ENCODE measurements around the gene RPP25L.
A peak's percentile ranks its signal among the peaks of the same experiment; 100 is the strongest.

RPP25L gene, protein sequence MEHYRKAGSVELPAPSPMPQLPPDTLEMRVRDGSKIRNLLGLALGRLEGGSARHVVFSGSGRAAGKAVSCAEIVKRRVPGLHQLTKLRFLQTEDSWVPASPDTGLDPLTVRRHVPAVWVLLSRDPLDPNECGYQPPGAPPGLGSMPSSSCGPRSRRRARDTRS

DNA sequence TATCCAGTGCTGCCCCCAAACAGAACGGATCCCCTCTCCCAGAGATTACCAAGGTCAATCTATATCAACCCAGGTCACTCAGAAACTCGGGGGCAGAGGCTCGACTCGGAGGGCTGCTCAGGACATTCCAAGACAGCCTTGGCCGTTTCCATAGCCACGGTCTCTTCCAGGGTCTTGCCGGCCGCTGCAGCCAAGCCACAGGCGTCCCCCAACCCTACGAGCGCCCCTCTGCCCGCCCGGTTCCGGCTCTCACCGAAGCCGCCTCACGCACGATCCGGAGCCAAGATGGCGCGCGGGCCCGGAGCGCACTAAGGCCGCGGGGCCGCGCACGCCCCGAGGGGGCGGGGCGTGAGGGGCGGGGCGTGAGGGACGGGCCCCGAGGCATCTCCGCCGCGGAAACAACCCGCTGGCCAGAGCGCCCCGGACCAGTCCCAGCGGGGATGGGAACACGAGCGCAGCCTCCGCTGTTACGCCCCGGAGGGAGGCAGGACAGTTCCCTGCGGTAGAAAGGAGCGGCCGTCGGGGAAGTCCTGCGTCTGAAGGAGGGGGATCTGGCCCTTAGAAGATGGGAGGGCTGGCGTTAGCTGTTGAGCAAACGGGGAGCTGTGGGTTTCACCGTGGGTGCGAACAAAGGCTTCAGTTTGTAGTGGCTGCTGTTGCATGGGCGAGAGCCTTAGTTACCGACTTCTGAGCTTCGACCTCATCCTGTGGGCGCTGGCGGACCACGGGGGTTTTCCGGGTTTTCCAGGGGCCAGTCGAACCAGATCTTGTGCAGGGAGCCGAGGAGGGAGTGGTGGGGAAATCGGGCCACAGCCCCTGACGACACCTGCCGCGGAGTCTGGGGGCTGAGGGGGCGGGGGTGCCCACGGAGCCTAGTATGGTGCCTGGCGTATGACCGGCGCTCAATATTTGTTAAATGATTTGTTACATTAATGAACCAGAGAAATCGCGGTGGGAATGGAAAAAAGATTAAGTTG lies at the start of gene RPP25L:
TSS of gene RPP25L (minus strand) at position 287 of the 977 bp plus-strand sequence. CDS start 801 bp downstream, outside the sequence.
- H3K4me3 Mint-ChIP-seq, result peak within 1 kb of the TSS; percentile 91
- no peaks in the 10 kb centered on the region for H3K27me3 Mint-ChIP-seq
- H3K4me1 Mint-ChIP-seq (ENCODE audit: low read depth), result peaks cover 29% of the 10 kb centered on the region
- peak within 1 kb of the TSS; percentile 90 for H3K27ac Mint-ChIP-seq
- peaks cover 17% of the 10 kb centered on the region for H3K36me3 Mint-ChIP-seq (ENCODE audit: low read depth)
- no peaks in the 10 kb centered on the region for H3K9me3 Mint-ChIP-seq

DNA sequence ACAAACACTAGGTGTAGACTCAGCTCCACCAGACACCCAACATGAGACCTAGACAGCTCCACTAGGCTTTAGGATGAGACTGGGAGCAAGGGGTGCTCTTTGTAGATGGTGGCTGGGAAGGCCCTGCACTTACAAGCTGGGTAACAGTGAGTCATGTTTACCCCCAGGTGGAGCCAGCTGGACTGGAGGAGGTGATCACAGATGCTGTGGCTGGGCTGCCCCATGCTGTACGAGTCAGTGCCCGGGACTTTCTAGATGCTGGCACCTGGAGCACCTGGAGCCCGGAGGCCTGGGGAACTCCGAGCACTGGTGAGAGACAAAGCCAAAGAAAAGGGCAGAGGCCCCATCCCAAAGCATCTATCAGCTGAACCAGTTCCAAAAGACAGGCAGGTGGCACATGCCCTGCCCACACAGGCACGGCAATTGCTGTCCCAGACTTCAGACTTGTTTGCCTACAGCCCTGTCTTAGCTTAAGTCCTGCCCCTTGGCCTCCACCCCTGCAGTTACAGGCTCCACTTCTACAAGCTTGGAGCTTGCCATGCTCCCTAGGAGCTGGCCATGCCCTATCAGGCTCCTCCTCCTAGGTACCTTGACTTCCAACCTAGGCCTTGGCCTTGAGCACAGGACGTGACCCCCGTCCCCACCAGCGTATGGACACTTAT lies 47.8 kb upstream of the RPP25L start:
- peaks cover 23% of the 10 kb centered on the region for H3K4me1 Mint-ChIP-seq (ENCODE audit: low read depth)
- H3K27me3 Mint-ChIP-seq, result no peaks in the 10 kb centered on the region
- no peak overlapping the region for H3K27ac Mint-ChIP-seq
- H3K36me3 Mint-ChIP-seq (ENCODE audit: low read depth), result no peaks in the 10 kb centered on the region
- H3K4me3 Mint-ChIP-seq, result no peak overlapping the region
- H3K9me3 Mint-ChIP-seq, result no peaks in the 10 kb centered on the region

DNA sequence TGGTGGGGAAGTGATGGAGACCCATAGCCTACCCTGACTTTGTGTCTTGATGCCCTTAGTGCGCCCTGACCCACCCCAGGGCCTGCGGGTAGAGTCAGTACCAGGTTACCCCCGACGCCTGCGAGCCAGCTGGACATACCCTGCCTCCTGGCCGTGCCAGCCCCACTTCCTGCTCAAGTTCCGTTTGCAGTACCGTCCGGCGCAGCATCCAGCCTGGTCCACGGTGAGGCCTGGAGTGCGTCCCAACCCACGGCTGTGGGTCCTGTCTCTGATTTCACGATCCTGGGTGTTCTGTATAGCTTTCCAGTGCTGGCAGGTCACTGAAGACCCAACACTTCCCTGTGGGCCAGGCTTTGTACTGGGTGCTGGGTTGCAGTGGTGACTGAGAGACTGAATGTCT lies 46.6 kb upstream of the RPP25L start:
- Mint-ChIP-seq H3K27me3 (no peaks in the 10 kb centered on the region), H3K4me3 (no peak overlapping the region), H3K36me3 (ENCODE audit: low read depth) (no peaks in the 10 kb centered on the region), H3K4me1 (ENCODE audit: low read depth) (peaks cover 10% of the 10 kb centered on the region), H3K9me3 (no peaks in the 10 kb centered on the region), H3K27ac (no peak overlapping the region)

DNA sequence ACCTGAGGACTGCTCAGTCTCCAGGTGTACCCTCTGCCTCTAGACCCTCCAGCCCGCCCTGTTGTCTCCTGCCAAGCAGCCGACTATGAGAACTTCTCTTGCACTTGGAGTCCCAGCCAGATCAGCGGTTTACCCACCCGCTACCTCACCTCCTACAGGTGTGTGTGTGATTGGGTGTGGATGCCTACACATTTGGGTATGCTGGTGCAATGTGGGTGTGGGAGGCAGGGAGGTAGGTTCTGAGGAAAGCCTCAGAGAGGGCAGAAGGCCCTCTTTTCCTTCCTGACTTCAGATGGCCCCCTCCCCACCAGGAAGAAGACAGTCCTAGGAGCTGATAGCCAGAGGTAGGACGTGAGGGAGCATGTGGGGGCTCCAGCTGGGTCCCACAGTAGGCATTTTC lies 45.1 kb upstream of the RPP25L start:
- Mint-ChIP-seq H3K9me3 (no peaks in the 10 kb centered on the region), H3K27ac (no peak overlapping the region), H3K36me3 (ENCODE audit: low read depth) (no peaks in the 10 kb centered on the region), H3K4me3 (no peak overlapping the region), H3K27me3 (no peaks in the 10 kb centered on the region), H3K4me1 (ENCODE audit: low read depth) (peaks cover 14% of the 10 kb centered on the region)

DNA sequence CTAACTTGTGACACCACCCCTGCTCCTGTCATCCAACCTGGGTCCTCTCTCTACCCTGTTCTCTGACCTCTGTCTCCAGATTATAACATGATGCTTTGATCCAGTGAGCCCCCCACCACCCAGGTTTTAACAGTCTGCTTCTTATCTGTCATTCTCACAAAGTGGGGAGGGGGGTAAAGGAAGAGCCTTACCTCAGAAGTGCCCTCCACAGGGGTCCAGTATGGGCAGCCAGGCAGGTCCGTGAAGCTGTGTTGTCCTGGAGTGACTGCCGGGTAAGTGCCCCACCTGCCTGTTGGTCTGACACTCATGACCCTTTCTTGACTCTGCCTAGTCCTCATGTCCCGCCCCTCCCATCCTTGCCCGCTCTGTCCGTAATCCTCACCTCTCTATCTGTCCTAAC lies 43.5 kb upstream of the RPP25L start:
- Mint-ChIP-seq H3K36me3 (ENCODE audit: low read depth) (no peaks in the 10 kb centered on the region), H3K27ac (no peak overlapping the region), H3K9me3 (no peaks in the 10 kb centered on the region), H3K4me1 (ENCODE audit: low read depth) (peaks cover 14% of the 10 kb centered on the region), H3K4me3 (no peak overlapping the region), H3K27me3 (no peaks in the 10 kb centered on the region)

DNA sequence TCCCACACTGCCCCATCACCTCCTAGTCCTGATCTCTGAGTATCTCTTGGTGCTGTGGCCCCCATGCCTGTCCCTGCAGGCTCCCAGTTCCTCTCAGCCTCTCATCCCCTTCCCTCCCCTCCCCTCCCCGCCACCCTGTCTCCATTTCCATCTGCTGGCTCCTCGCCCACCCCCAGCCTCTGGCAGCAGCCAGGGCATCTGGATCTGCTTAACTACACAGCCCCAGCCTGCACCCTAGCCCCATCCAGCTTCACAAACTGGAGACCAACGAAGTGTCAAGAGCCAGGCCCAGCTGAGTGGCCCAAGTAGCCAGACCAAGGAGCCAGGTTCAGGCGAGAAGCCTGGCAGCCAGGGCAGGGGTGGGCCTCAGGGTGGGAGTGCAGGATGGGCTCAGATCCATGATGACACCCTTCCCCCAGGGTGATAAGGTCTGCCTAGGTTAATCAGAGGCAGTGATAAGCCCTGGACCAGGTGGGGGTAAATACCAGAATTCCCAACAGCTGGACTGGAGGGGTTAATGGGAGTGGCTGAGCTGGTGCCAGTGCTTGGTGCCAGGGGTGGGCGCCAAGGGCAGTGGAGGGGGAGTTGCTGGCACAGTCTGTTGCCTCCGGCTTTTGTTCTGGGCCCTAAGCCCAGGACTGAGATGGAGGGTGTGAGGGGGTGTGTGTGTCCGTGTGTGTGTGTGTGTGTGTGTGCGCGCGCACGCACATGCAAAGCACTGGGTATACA lies 42.6 kb upstream of the RPP25L start:
- Mint-ChIP-seq H3K4me1 (ENCODE audit: low read depth) (peaks cover 14% of the 10 kb centered on the region), H3K27ac (no peak overlapping the region), H3K36me3 (ENCODE audit: low read depth) (peaks cover 4% of the 10 kb centered on the region), H3K9me3 (no peaks in the 10 kb centered on the region), H3K27me3 (no peaks in the 10 kb centered on the region), H3K4me3 (no peak overlapping the region)

DNA sequence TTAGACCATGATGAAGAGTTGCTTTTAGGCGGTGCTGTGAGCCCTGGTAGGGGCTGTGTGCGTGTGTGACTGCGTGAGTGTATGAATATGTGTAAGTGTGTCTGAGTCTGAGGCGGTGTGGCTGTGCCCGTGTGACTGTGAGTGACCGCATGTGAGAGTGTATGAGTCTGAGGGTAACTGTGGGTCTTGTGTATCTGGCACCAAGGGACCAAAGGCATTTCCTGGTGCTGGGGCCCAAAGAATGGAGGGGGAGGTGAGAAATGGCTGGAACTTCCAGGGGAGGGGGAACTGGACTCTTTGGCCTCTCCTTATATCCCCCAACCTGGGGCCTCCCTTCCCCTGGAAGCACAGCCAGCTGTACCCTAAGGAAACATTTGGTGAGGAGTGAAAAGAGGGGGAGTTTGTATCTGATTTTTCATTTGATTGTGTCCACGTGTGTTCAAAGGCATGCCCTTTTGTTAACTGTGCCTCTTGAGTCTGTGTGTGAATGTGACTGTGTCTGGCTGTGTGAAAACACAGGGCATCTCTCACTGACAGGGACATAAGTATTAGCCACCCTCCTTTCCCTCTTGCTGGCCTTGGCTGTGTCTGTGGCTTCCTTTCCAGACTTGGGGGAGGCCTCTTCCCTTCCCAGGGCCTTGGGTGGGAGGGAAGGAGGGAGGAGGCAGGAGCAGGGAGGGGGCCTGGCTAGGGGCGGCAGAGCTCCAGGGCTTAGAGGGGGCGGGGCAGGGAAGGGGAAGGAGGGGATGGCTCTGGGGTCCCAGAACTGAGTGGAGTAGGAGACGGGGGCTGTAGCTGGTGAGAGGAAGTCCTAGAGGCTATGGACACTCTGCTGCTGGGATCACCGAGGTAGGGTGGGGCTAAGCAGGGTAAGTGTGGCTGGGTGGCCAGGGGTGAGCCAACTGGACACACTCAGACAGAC lies 41.5 kb upstream of the RPP25L start:
- Mint-ChIP-seq H3K36me3 (ENCODE audit: low read depth) (peaks cover 14% of the 10 kb centered on the region), H3K27ac (peak overlapping the region; percentile 69), H3K27me3 (no peaks in the 10 kb centered on the region), H3K9me3 (no peaks in the 10 kb centered on the region), H3K4me1 (ENCODE audit: low read depth) (peaks cover 18% of the 10 kb centered on the region), H3K4me3 (no peak overlapping the region)

DNA sequence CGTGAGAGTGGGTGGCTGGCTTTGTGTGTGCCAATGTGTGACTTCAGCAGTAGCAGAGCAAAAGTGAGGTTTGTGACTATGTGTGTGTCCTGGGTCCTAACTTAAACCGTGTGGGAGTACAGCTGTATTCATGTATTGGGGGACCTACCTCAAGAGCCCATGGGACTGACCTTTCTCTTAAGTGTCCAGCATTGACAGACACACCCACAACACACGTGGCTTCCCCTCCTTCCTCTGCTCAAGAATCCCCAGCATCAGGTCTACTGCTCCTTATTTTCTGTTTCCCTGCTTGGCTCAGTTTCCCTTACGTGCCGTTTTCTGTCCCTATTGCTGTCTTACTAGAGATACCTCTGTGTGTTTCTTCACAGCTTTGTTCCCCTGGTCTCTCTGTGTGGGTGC lies 40.7 kb upstream of the RPP25L start:
- Mint-ChIP-seq H3K4me3 (peak overlapping the region; percentile 15), H3K9me3 (no peaks in the 10 kb centered on the region), H3K36me3 (ENCODE audit: low read depth) (peaks cover 17% of the 10 kb centered on the region), H3K4me1 (ENCODE audit: low read depth) (peaks cover 26% of the 10 kb centered on the region), H3K27ac (peak overlapping the region; percentile 69), H3K27me3 (no peaks in the 10 kb centered on the region)

DNA sequence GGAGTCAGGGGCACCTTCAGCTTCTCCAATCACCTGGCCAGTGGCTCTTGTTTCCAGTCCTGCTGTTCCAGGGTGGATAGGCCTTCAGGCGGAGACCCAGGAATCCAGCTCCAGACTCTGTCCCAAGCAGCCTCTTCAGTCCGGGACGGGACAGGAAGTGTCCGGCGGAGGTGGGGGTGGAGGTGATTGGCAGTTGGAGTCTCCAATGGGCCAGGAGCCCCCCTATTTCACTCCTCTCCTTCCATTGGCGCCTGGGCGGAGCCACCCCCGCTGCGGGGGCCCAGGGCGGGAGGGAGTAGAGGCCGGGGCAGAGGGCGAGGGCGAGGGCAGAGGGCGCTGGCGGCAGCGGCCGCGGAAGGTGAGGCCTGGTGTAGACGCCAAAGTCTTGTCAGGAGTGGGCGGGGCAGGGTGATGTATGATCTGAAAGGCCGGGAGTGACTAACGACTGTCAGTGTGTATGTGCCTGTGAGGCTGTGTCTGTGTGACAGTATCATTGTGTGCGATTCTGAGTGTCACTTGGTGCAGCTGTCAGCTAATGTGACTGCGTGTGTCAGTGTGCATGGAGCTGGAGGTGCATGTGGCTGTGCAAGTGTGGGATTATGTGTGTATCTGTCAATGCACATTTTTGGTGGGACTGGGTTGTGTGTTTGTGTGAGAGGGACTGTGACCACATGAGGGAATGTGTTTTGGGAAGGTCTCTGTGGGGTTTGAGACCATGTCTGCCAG lies 40.1 kb upstream of the RPP25L start, which contains the start of gene IL11RA:
TSS of gene IL11RA (plus strand) at position 310 of the 726 bp plus-strand sequence. CDS start 3,033 bp downstream, outside the sequence.
- Mint-ChIP-seq H3K27ac (peak within 1 kb of the TSS; percentile 69), H3K4me3 (peak within 1 kb of the TSS; percentile 15), H3K9me3 (no peaks in the 10 kb centered on the region), H3K27me3 (no peaks in the 10 kb centered on the region), H3K36me3 (ENCODE audit: low read depth) (peaks cover 17% of the 10 kb centered on the region), H3K4me1 (ENCODE audit: low read depth) (peaks cover 32% of the 10 kb centered on the region)

DNA sequence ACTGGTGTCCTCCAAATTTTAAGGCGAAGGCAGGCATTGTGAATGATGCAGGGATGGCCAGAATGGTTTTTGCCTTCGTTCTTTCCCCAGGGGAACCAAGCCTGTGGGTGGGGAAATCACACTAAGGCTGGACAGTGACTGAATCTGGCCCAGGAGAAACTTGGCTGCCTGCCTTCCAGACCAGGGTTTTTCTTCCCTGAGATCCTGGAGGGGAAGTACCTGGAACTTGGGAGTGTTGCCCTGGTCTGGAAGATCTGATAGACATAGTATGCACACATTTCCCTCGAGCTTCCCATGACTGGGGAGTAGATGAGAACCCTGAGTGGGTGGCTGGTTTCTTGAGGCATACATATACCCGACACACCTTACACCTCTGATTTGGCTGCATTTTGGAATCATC lies 39.4 kb upstream of the RPP25L start:
- Mint-ChIP-seq H3K9me3 (no peaks in the 10 kb centered on the region), H3K4me3 (no peak overlapping the region), H3K27me3 (no peaks in the 10 kb centered on the region), H3K4me1 (ENCODE audit: low read depth) (peaks cover 34% of the 10 kb centered on the region), H3K36me3 (ENCODE audit: low read depth) (peaks cover 17% of the 10 kb centered on the region), H3K27ac (no peak overlapping the region)

DNA sequence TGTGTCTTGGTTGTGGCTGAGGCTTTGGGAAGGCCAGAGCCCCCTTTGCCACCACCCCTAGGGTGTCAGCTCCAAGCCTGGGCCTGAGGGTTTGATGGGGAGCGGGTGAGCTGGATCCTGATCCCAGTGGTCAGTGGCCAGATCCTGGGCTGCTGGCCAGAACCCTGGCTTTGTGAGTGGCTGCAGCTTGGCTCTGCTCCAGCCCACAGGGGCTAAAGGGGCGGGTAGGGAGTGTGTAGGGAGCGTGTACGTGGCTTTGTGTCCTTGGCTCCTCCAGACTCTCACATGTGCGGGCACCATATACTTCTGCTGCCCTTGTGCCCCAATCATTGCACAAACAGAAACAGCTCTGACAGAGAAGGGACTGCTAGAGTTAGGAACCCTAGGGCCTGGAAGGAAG lies 38.9 kb upstream of the RPP25L start:
- H3K36me3 Mint-ChIP-seq (ENCODE audit: low read depth), result peaks cover 17% of the 10 kb centered on the region
- H3K27ac Mint-ChIP-seq, result no peak overlapping the region
- H3K27me3 Mint-ChIP-seq, result no peaks in the 10 kb centered on the region
- no peak overlapping the region for H3K4me3 Mint-ChIP-seq
- H3K4me1 Mint-ChIP-seq (ENCODE audit: low read depth), result peaks cover 40% of the 10 kb centered on the region
- H3K9me3 Mint-ChIP-seq, result no peaks in the 10 kb centered on the region

DNA sequence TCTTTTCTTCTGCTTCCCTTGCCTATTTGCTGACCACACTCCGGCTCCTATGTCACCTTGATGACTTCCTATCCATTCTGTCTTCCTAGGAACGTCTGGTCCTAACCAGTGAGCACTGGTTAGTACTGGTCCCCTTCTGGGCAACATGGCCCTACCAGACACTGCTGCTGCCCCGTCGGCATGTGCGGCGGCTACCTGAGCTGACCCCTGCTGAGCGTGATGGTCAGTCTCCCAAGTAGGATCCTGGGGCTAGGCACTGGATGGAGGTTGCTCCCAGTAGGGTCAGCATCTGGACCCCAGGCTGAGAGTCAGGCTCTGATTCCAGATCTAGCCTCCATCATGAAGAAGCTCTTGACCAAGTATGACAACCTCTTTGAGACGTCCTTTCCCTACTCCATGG lies 36.8 kb upstream of the RPP25L start:
- Mint-ChIP-seq H3K4me1 (ENCODE audit: low read depth) (peaks cover 40% of the 10 kb centered on the region), H3K9me3 (no peaks in the 10 kb centered on the region), H3K27me3 (no peaks in the 10 kb centered on the region), H3K27ac (peak overlapping the region; percentile 18), H3K36me3 (ENCODE audit: low read depth) (peaks cover 17% of the 10 kb centered on the region), H3K4me3 (peak overlapping the region; percentile 46)

DNA sequence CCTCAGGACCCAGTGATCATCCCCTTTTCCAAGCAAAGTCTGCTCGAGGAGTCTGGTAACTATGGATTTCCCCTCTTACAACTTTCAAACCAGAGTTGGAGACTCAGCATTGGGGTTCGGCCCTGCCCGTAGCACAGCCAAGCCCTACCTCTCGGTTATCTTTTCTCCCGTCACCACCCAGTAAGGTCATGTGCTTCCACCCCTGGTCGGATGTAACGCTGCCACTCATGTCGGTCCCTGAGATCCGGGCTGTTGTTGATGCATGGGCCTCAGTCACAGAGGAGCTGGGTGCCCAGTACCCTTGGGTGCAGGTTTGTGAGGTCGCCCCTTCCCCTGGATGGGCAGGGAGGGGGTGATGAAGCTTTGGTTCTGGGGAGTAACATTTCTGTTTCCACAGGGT lies 35.8 kb upstream of the RPP25L start:
- Mint-ChIP-seq H3K9me3 (no peaks in the 10 kb centered on the region), H3K27ac (peak overlapping the region; percentile 88), H3K4me1 (ENCODE audit: low read depth) (peaks cover 33% of the 10 kb centered on the region), H3K4me3 (peak overlapping the region; percentile 92), H3K36me3 (ENCODE audit: low read depth) (peaks cover 17% of the 10 kb centered on the region), H3K27me3 (no peaks in the 10 kb centered on the region)
